ENCODE data around the gene SPTLC1.
"Not testable (repeated sequence)": the region's sequence is repeated elsewhere in the genome, so short reads cannot be mapped to it uniquely, and the experiment has no call there.

GRCh38 chr9:92010253-92010652 is 105.0 kb downstream of the SPTLC1 start:
- TF ChIP-seq, protein P1, sequence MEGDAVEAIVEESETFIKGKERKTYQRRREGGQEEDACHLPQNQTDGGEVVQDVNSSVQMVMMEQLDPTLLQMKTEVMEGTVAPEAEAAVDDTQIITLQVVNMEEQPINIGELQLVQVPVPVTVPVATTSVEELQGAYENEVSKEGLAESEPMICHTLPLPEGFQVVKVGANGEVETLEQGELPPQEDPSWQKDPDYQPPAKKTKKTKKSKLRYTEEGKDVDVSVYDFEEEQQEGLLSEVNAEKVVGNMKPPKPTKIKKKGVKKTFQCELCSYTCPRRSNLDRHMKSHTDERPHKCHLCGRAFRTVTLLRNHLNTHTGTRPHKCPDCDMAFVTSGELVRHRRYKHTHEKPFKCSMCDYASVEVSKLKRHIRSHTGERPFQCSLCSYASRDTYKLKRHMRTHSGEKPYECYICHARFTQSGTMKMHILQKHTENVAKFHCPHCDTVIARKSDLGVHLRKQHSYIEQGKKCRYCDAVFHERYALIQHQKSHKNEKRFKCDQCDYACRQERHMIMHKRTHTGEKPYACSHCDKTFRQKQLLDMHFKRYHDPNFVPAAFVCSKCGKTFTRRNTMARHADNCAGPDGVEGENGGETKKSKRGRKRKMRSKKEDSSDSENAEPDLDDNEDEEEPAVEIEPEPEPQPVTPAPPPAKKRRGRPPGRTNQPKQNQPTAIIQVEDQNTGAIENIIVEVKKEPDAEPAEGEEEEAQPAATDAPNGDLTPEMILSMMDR (IDR thresholded peaks at IDR 0.05; ENCODE audit: low read depth, low read length), result not testable (repeated sequence)
- not testable (repeated sequence) for TF ChIP-seq POLR2A (IDR thresholded peaks at IDR 0.05; ENCODE audit: extremely low read depth, insufficient read length); MAX (IDR thresholded peaks at IDR 0.05; ENCODE audit: low read depth, low read length)

Measured in NB4 (cell line).